B cell (primary cell): ENCODE data around the gene CBX8. TPM values are rescaled to one million over a fixed set of nuclear protein-coding genes. Genes with fewer than 3 reads are reported as not detected.

Experiments used
- ATAC-seq: fragments of 200-7000 bp; cut with Tn5 transposase; one replicate; pipeline ENCODE4 v1.10.0; 2021; ENCODE audit warnings: low read depth, mild to moderate bottlenecking, moderate number of reproducible peaks, moderate library complexity
- CTCF ChIA-PET: fragments of 350-600 bp; sonication (Branson Sonifier 250); formaldehyde crosslinking; loops from one replicate; lab custom pipeline; 2021; ENCODE audit warnings: antibody characterized with exemption, inconsistent platforms; lab: Charles Lee
- POLR2A ChIA-PET: fragments of 350-600 bp; sonication (Branson Sonifier 250); formaldehyde crosslinking; loops from one replicate; lab custom pipeline; 2021; ENCODE audit warnings: antibody characterized with exemption; lab: Charles Lee
- DNase-seq: peaks from one replicate; pipeline ENCODE4 v3.0.0; 2013
- H2AFZ ChIP-seq: 2 replicates; pipeline ENCODE4 v1.6.1; 2012; ENCODE audit warnings: mild to moderate bottlenecking, low read depth, low read length; ENCODE audit not compliant: insufficient read depth, poor library complexity, severe bottlenecking
- H3K27ac ChIP-seq, 2 donors: 1 replicate in 1 of 2; 2 replicates in 1 of 2; pipeline ENCODE4 v1.5.1; 2012 to 2013; ENCODE audit warnings: low read length in 2 of 2, mild to moderate bottlenecking in 2 of 2, moderate library complexity in 1 of 2
- H3K27me3 ChIP-seq, 4 experiments: fragments of 200-600 bp in 1 of 4; sonication (generic) in 1 of 4; replicated peaks in 1 of 4; 1 replicate in 2 of 4; 2 replicates in 2 of 4; pipeline versions ENCODE4 v1.6.1 to v1.7.0; 2013 to 2016; ENCODE audit warnings: low read length in 3 of 4, mild to moderate bottlenecking in 2 of 4, mixed read lengths in 1 of 4, moderate library complexity in 1 of 4; ENCODE audit not compliant: insufficient read depth in 4 of 4, control insufficient read depth in 3 of 4; ENCODE audit errors: control extremely low read depth in 1 of 4
- H3K36me3 ChIP-seq, 2 experiments: replicated peaks in 1 of 2; 1 replicate in 1 of 2; 2 replicates in 1 of 2; pipeline versions ENCODE4 v1.6.1 to v1.7.1; 2013; ENCODE audit warnings: low read length in 1 of 2; ENCODE audit not compliant: insufficient read depth in 2 of 2, control insufficient read depth in 1 of 2; ENCODE audit errors: control extremely low read depth in 1 of 2, extremely low read depth in 1 of 2
- H3K4me1 ChIP-seq, 2 donors: fragments of 200-600 bp in 1 of 2; sonication (generic) in 1 of 2; 1 replicate in 1 of 2; 2 replicates in 1 of 2; pipeline versions ENCODE4 v1.5.1 to v1.6.1; 2013 to 2017; ENCODE audit warnings: low read length in 2 of 2; ENCODE audit not compliant: control insufficient read depth in 2 of 2, insufficient read depth in 2 of 2
- H3K4me2 ChIP-seq: replicated peaks from 2 replicates; pipeline ENCODE3; 2012; ENCODE audit warnings: mild to moderate bottlenecking, low read depth, low read length; ENCODE audit not compliant: poor library complexity, severe bottlenecking
- H3K4me3 ChIP-seq, 5 experiments: fragments of 200-600 bp in 1 of 5; sonication (generic) in 1 of 5; 1 replicate in 3 of 5; 2 replicates in 2 of 5; pipeline versions ENCODE4 v1.5.1 to v1.7.0; 2011 to 2016; ENCODE audit warnings: low read length in 4 of 5, mild to moderate bottlenecking in 4 of 5, low read depth in 2 of 5, control low read depth in 1 of 5, moderate library complexity in 1 of 5; ENCODE audit not compliant: insufficient read depth in 1 of 5; ENCODE audit errors: control extremely low read depth in 1 of 5, extremely low read depth in 1 of 5
- H3K79me2 ChIP-seq: fragments of 200-600 bp; sonication (generic); one replicate; pipeline ENCODE4 v1.6.0; 2016; ENCODE audit warnings: low read length; ENCODE audit not compliant: control insufficient read depth, insufficient read depth
- H3K9ac ChIP-seq: fragments of 200-600 bp; sonication (generic); 2 replicates; pipeline ENCODE4 v1.6.1; 2017; ENCODE audit warnings: mild to moderate bottlenecking, low read length, moderate library complexity
- H3K9me3 ChIP-seq, 3 donors: one replicate each; pipeline versions ENCODE4 v1.6.1 to v1.7.1; 2013; ENCODE audit warnings: low read length in 2 of 3; ENCODE audit not compliant: control insufficient read depth in 2 of 3, insufficient read depth in 1 of 3; ENCODE audit errors: control extremely low read depth in 1 of 3
- H4K20me1 ChIP-seq: 2 replicates; pipeline ENCODE4 v1.6.0; 2012; ENCODE audit warnings: mild to moderate bottlenecking, low read length; ENCODE audit not compliant: insufficient read depth, control insufficient read depth, poor library complexity, severe bottlenecking
- H3K27ac Mint-ChIP-seq: one replicate; pipeline ENCODE4 v1.8.0; 2021; ENCODE audit warnings: mixed read lengths
- H3K27me3 Mint-ChIP-seq: one replicate; pipeline ENCODE4 v1.8.0; 2021; ENCODE audit warnings: mixed read lengths
- H3K4me1 Mint-ChIP-seq: one replicate; pipeline ENCODE4 v1.8.0; 2021; ENCODE audit warnings: mixed read lengths
- H3K4me3 Mint-ChIP-seq: one replicate; pipeline ENCODE4 v1.8.0; 2021; ENCODE audit warnings: mixed read lengths
- H3K9me3 Mint-ChIP-seq: one replicate; pipeline ENCODE4 v1.8.0; 2022; ENCODE audit warnings: mixed read lengths; ENCODE audit not compliant: insufficient read depth
- CTCF ChIP-seq: fragments of 200-600 bp; IDR thresholded peaks from one replicate; pipeline ENCODE4 v1.8.0; 2022; ENCODE audit warnings: antibody characterized with exemption, mild to moderate bottlenecking
- EZH2 ChIP-seq: IDR thresholded peaks from 2 replicates; pipeline ENCODE4 v1.6.1; 2012; ENCODE audit warnings: borderline replicate concordance, low read depth, mild to moderate bottlenecking, moderate library complexity, low read length; ENCODE audit not compliant: insufficient read depth, poor library complexity, severe bottlenecking
- WGBS: methylation state at CpG from one replicate; pipeline ENCODE4 v1.1.5; 2013; ENCODE audit warnings: missing lambda C conversion rate; ENCODE audit not compliant: insufficient coverage; 5-methylcytosine and 5-hydroxymethylcytosine counted together
- intact Hi-C: fragments of 100-400 bp; cut with micrococcal nuclease; formaldehyde crosslinking; loops from one replicate; pipeline ENCODE4 v1.10.0; 2022
- polyA plus RNA-seq: library from polyadenylated mRNA; depleted of rRNA; stranded (reverse); fragments of >200 nt; gene quantifications from 2 replicates; pipeline ENCODE4 v1.2.3, GENCODE V29; 2012
- total RNA-seq, 2 donors: library from RNA; stranded (reverse); fragments of 120-200 nt in 1 of 2; gene quantifications; 1 replicate in 1 of 2; 2 replicates in 1 of 2; pipeline versions ENCODE4 v1.2.3 to v1.2.4, GENCODE V29; 2013 to 2022

CBX8 gene
- total and polyA plus RNA-seq, 2 donors (not counting 1 experiment from before 2014, with no cell fraction given), result 0.31 to 6.8 TPM

GRCh38 chr17:79833744-79834564 lies 37.1 kb upstream of the CBX8 start:
- POLR2A ChIA-PET, result interaction anchor here (0.6 to 1.4 kb wide), 4 partner anchors 12 to 1696 kb away, joined by 3 to 4 read pairs (median 4); partner anchors contain the start of gene CBX8
- H3K4me3 Mint-ChIP-seq, result no peak overlapping the region
- H3K4me1 Mint-ChIP-seq, result peaks cover 36% of the 10 kb centered on the region

More at GRCh38 chr17:79833744-79834564, 37.1 kb upstream of the CBX8 start:
- no peaks in the 10 kb centered on the region for H3K27me3 Mint-ChIP-seq
- CTCF ChIA-PET, result interaction anchor here (0.7 to 1.6 kb wide), 3 partner anchors 11 to 16 kb away, joined by 3 to 6 read pairs (median 5); no protein-coding TSS in a partner anchor
- ATAC-seq, result no peak
- TF ChIP-seq CTCF (no peak), EZH2 (no peak)
- H3K36me3 ChIP-seq, result peaks cover 0 to 34% of the 10 kb centered on the region in 2 experiments
- H2AFZ ChIP-seq, result no peak overlapping the region
- H3K9me3 Mint-ChIP-seq, result no peaks in the 10 kb centered on the region
- intact Hi-C loops, result loop anchor here (10.0 kb wide), 1 partner anchor 1699 kb away; the partner anchor contains the start of gene TMC8
- peaks cover 21 to 54% of the 10 kb centered on the region in 2 donors for H3K4me1 ChIP-seq
- H3K4me3 ChIP-seq, result no peak overlapping the region
- H3K79me2 ChIP-seq, result peaks cover 44% of the 10 kb centered on the region
- H3K27ac Mint-ChIP-seq, result no peak overlapping the region
- H3K9me3 ChIP-seq, result peaks cover 0 to 6% (median 0%) of the 10 kb centered on the region in 3 donors
- no peak overlapping the region for H3K9ac ChIP-seq
- WGBS, result 96% methylated on average over 72 of the region's 83 CpGs
- no peak overlapping the region for H3K4me2 ChIP-seq
- H3K27me3 ChIP-seq, result peaks cover 0 to 2% (median 0%) of the 10 kb centered on the region in 4 experiments
- H3K27ac ChIP-seq, result no peak overlapping the region
- DNase-seq, result no peak
- peaks cover 82% of the 10 kb centered on the region for H4K20me1 ChIP-seq
